Purkinje cell (primary cell): ENCODE results near the gene SHOC1. TPM values are rescaled to one million over a fixed set of nuclear protein-coding genes. Genes with fewer than 3 reads are reported as not detected.

Experiments used
- polyA plus RNA-seq: library from polyadenylated mRNA; unstranded; fragments of >200 nt; fragmentation: Nextera tagmentation; gene quantifications from 2 replicates; pipeline ENCODE4 v1.2.1, GENCODE V29; 2014

The SHOC1 gene
- polyA plus RNA-seq, result 0.62 and 0.76 TPM in 2 replicates

GRCh38 chr9:111794835-111795556, at the start of gene SHOC1:
TSS of gene SHOC1 (minus strand) at chr9:111794937. CDS start at chr9:111791418, 3,519 bp downstream.

Other genes starting within 250 kb of the SHOC1 start
- 24.6 and 33.5 TPM in 2 replicates for gene PTGR1, start 195.3 kb downstream of the SHOC1 start, polyA plus RNA-seq
- 17.6 and 21.7 TPM in 2 replicates for gene DNAJC25, start 163.6 kb downstream of the SHOC1 start, polyA plus RNA-seq
- gene GNG10, start 133.3 kb downstream of the SHOC1 start, polyA plus RNA-seq, result 40.0 and 46.0 TPM in 2 replicates
- gene UGCG, start 101.9 kb upstream of the SHOC1 start, polyA plus RNA-seq, result 107 and 114 TPM in 2 replicates